Erythroblast (primary cell): Measurements from ENCODE around the gene CKB.

Source experiments
- DNase-seq, 2 experiments: peaks; one replicate each; lab custom pipeline; 2025; lab: John Stamatoyannopoulos, UW
- GATA1 ChIP-seq: IDR thresholded peaks from 2 replicates; pipeline ENCODE4 v1.6.1; 2011; ENCODE audit warnings: low read depth, mild to moderate bottlenecking, control low read depth, low read length, moderate library complexity
- POLR2A ChIP-seq: IDR thresholded peaks from 2 replicates; pipeline ENCODE4 v1.6.1; 2011; ENCODE audit warnings: mild to moderate bottlenecking, low read length

CKB gene

DNA sequence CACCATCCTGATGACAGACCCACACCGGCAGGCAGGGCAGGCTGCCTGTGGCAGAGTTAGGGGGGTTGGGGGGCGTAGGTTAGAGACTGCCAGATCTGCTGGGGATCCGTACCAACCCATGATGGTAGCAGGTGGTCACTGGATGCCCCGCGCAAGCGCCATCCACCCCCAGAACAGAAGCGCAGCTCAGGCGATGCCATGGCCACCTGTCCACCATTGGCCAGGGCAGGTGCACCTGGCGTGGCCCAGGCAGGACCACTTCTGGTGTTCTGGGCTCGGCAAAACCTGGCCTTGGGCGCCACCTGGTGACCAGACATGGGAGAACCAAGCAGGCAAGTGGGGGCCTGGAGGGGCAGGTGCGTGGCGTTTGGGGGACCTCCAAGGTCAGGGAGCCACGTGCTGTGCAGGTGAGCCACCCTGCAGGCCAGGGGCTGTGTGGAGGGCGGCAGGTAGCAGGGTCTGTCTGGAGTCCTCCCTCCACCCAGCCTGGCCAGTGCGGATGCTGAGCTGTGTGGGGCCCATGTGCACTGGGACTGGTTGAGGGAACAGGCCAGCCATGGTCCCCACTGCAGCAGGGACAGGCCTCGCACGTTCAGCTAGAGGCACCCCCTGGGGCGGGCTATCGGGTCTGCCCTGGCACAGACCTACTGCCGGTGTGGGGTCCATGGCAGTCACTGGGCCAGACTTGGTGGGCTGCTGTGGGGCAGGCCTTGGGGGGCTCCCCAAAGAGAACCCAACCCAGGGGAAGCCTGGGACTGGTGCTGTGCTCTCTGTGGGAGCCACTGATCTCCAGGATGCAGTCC is 24.2 kb upstream of the CKB start:
- peak; percentile 62 to 85 for DNase-seq
- TF ChIP-seq GATA1 (no peak), POLR2A (no peak)

DNA sequence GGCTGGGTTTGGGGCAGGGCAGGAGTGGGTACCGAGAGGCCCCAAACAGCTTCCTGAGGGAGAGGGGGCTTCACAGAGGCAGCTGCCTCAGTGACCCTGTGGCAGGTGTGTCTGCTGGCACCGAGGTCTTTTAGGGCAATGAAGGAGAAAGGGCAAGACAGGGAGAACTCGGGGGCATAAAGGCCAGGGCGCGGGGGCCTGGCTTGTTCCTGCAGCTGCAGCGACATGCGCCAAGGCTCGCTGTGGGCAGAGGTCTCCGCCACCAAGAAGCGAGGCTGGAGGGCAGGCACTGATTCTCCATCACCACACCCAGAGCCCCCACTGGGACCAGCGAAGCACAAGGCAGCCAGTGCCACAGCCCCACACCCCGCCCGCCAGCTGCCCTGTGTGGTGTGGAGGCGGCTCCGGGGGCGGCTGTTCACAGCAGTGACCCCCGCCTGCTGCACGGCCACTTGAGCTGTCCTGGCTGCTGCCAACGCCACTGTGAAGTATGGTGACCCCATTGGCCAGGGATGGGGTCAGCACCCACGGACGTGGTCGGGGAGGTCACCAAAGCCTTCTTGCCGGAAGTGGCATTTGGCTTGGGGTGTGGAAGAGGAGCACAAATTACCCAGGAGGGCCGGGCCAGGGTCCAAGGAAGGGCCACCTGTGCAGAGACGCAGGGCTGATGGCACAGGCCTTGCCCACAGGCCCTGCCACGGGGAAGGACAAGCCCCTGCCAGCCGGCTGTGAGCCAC is 23.5 kb upstream of the CKB start:
- TF ChIP-seq GATA1 (no peak), POLR2A (no peak)
- DNase-seq: no peak

DNA sequence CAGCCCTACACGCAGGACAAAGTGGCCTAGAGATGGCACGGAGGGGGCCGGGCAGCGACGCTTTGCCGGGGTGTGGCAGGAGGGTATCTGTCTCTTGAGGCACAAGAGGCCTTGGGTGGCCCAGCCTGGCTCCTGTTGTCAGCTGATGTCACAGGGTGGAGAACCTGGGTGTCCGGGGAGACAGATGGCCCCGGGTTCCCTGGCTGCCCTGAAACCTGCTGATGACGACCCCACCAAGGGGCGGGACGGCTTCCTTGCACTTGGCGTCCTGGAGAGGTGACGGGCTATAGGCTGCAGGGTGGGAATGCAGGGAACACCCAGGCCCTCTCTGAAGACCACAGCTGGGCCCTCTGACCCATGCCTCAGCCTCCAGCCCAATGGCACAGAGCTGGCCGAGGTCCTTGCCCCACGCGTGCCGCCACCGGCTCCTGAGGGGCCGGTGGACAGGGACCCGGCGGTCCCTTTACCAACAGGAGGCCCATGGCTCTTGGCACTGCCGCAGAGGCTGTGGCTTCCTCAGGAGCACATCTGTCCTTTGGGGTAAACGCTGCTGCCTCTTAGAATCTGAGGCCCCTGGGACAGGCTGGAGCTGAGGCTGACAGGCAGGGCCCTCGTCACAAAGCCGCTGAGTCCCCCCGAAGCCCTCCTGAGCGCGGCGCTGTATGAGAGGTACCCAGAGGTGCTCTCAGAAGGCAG is 22.7 kb upstream of the CKB start:
- no peak for TF ChIP-seq POLR2A
- TF ChIP-seq GATA1: no peak
- DNase-seq: no peak

DNA sequence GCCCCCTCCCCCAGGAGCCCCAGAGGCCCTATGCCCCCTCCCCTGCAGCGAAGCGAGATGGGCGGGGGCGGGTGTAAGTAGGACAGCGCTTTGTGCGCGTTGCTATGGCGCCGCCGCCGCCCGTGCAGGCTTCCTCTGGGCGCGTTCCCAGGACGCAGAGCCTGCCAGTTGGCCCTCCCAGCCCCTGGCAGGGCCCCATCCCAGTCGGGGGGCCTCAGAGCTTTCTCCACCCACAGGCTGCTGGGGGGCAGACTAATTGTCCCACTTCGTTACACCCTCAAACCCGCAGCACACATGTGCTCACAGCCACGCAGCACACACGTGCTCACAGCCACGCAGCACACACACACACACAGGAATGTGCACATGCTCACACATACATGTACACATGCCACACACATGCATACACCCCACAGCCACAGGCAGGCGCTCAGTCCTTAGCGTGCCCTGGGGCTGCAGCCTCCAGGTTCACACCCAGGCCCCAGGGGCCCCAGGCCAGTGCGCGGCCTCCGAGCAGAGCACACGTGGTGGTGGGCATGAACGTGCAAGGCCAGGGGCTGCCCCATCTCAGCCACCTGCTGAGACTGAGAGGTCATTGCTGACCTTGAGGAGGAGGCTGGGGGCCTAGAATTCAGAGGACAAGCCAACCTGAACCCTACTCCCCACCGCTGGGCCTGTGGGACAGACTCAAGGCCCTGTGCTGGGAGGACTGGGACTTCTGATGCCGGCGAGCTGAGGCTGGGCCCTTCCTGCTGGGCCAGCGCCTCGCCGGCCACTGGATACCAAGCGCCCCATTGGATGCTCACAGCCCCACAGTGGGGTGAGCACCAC is 22.0 kb upstream of the CKB start:
- TF ChIP-seq GATA1 (no peak), POLR2A (no peak)
- DNase-seq: no peak

DNA sequence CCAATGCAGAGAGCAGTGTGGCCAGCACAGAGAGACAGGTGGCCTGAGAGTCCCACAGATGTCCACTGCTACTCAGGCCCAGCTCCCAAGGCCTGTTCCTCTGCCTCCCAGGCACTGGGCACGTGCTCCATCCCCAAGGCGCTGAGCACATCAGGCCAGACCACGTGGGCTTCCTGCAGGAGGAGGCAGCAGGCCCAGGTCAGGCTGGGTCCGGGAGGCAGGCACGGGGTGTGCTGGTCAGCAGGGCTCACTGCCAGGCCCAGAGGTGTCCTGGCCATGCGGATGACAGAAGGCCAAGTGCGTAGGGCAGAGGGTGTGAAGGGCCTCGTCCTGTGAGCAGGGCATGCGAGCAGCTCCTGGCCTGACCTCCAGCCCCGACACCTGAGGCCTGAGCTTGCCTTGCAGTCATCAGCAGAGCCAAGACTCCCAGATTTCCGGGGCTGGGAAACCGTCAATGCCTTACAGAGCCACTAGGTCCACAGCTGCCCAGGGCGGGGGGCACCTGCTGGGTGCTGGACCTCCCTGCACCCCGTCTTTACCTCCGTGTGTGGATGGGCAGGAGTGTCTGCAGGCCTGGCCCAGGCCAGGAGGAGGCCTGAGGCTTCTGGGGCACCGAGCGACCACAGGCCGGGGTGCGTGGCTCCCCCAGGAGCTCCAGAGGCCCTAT is 21.2 kb upstream of the CKB start:
- TF ChIP-seq POLR2A (no peak), GATA1 (no peak)
- no peak for DNase-seq

DNA sequence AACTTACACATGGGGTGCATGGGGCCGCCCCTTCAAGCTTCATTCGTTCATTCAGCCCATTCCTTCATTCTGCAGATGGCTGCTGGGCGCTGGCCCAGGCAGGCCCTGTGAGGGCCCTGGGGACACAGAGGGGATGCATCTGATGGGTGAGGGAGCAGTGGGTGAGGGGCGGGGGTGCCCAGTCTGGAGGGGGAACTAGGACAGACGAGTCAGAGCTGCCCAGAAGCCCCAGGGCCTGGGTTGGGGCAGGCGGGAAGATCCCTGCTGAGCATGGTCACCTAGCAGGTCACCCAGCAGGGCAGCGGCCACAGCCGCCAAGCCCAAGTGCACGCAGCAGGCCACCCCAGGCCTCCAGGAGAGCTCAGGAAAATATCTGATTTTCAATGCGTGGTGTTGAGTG is 20.5 kb upstream of the CKB start:
- no peak for DNase-seq
- TF ChIP-seq POLR2A (no peak), GATA1 (no peak)

DNA sequence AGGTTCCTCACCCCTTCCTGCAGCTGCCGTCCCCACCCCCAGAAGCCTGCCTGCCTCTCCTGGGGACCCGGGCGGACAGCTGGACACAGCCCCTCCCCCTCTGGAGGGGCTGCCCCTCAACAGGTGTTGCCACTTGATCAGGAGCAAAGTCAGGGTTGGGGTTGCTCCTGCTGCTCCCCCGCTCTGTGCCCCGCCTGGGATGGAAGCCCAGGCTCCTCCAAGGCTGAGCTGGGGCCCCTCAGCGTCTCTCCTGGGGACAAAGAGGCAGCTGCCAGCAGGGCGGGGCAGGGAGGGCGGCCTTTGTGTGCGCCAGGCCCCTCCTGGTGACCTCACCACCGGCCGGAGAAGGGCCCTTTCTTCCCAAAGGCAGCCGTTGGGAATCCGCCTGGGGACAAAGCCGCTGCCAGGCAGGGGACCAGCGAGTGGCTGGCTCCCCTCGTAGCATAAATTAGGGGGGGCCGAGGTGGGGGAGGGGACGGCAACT is 20.0 kb upstream of the CKB start:
- no peak for DNase-seq
- TF ChIP-seq POLR2A (no peak), GATA1 (no peak)

DNA sequence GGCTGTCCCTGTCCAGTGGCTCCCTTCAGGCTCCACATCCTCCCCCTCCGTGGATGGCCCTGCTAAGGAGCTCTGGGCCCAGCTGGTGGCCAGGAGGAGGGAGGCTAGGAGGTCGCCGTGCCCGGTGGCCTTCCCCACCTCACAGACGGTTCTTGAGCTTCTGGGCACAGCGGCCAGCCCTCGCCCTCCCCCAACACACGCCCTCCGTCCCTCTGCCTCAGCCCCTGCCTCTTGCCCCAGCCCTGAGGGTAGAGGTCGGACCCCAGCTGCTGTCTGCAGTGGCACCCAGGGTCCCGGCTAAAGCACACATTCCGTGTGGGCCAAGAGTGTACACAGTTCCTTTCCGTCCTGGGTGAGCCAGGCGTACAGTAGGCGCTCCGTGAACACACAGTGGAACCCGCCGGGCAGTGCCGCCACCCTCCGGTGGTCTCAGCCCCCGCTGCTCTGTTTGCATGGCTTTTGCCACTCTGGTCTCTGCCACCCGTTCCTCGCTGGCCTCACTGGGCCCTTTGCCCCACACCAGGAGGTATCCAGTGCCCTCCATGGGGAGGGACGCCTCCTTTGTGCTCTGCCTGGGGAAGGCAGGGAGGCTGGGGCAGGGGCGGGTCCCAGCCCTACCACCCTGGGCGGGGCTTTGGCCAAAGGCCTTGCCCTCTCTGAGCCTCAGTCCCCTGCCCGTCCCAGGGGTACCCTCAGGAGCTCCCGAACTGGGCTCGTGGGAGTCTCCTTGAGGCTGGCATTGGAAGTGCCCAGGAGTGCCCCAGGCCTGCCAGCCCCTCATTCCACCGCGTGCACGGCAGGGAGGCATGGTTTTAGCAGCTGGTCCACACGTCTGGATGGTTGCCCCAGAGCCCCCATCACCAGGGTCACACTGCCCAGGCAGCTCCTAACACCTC is 19.3 kb upstream of the CKB start:
- no peak for DNase-seq
- TF ChIP-seq POLR2A (no peak), GATA1 (no peak)

DNA sequence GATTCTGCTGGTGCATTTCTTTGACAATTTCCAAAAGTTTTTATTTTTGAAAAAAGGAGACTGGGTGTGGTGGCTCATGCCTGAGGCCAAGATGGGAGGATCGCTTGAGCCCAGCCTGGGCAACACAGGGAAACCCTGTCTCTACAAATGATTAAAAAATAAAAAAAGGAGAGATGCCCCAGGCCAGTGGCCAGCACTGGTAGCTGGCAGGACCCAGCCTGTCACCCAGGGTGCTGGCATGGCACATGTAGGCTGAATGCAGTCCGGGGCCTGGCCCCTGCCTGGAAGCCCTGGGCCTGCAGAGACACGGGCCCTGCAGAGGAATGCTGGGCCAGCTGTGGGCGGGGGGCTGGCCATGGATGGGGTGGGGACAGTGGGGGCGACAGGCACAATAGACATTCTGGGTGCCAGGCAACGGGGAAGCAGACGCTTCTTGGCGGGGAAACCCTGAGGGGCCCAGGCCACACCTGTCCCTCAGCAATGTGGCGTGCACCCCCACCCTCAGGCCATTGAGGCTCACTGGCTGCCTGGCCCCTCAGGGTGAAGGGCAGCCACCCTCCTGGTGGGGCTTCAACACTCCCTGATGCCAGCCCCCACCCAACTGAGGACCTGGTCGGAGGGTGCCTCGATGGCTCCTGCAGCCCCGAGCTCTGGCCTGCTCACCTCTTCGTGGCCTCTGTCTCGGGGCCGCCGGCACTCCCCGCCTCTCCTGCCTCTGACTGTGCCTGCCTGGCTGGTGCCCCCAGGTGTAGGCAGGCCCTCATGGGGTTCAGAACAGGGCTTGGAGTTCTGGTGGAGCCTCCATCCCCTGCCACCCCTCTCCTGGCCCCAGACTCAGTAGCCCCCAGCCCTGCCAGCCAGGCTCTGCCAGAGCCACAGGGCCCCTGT is 18.4 kb upstream of the CKB start:
- TF ChIP-seq POLR2A (no peak), GATA1 (no peak)
- DNase-seq: no peak

DNA sequence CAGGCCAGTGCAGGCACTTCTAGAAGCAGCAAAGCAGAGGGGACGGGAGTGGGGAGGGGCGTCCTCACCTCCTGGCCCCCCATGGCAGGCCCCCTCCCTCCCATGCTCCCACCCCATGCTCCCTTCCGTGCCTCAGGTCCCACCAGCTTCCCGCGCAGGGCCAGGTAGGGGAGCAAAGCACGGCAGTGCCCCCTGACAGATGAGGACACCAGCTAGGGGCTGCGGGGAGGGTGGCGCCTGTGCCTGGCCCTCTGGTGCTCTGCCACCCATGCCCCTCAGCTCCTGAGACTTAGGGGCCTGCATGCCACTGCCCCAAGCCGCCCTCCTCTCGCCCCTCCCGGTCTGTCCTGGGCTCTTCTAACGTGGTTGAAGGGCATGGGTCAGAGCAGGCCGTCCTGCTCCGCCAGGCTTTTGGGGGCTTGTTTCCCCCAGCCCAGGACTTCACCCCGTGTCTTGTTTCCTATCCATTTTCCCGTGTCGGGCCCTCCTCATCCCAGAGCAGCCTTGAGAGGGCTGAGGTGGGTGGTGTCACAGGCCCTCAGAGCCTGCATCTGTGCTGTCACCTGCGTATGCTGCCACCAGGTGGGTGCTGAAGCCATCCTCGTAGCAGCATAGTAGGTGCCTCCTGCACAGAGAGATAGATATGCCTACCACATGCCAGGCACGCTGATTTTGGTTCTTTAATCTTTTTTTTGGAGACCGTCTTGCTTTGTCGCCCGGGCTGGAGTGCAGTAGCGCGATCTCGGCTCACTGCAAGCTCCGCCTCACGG is 16.6 kb upstream of the CKB start:
- no peak for TF ChIP-seq GATA1
- TF ChIP-seq POLR2A: no peak
- no peak for DNase-seq
